SKM-1 (cell line): ENCODE measurements around the gene GLB1L2.

Experiments used
- DNase-seq: peaks from one replicate; lab custom pipeline; 2025; ENCODE audit not compliant: unreplicated experiment; lab: John Stamatoyannopoulos, UW

Gene GLB1L2

DNA sequence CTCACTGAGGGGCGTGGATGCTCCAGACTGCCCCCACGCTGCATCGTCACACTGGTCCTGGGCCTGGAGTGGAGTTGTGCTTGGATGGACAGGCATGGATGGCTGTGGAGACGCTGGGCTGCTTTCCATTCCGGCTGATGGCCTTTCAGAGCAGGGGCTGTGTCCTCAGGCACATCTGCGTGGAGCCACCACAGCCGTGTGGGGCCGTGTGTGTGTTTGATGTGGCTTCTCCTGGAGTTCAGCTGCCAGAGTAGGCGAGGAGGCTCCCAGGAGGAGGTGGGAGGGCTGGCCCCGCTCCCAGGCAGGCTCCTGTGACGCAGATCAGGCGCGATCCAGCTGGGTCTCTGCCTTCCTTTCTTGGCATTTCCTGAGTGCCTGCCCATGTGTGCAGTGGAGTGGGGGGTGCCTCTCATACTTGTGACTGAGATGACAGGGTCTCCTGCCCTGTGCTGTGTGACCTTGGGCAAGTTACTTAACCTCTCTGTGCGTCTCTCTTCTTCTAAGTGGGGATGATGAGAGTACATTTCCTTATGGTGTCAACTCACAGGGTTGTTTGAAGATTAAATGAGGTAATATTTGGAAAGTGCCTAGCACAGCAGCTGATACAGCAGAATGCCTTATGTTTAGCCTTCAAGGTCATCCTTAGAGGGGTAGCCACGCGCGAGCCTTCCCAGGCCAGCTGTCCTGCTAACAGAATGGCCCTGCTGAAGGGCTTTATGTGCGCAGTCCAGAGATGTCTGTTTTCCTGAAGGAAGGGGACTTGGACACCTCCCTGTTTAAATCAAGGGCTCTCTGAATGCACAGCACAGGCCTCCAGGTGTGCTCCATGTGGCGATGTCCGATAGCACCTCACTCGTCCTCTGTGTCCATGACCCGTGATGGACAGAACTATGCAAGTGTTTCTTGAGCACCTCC, 33.5 kb downstream of the GLB1L2 start:
- no peak for DNase-seq

DNA sequence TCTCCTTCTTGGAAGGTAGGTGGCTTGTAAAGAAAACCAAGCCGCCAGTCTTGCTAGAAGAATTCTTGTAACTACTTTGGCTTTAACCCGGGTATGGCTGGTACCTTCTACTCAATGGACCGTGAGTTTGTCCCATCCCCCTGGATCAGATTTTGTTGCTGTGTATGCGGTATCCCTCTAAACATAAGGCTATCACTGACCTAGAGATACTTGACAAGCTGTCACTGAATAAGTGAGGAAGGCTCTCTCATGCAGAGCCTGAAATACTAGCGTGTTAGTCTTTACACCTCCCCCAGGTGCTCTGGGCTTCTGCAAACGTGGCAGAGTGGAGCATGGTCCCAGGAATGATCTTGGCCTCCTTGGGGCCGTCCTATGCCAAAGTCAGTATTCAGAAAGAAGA, 34.5 kb downstream of the GLB1L2 start:
- DNase-seq, result no peak

DNA sequence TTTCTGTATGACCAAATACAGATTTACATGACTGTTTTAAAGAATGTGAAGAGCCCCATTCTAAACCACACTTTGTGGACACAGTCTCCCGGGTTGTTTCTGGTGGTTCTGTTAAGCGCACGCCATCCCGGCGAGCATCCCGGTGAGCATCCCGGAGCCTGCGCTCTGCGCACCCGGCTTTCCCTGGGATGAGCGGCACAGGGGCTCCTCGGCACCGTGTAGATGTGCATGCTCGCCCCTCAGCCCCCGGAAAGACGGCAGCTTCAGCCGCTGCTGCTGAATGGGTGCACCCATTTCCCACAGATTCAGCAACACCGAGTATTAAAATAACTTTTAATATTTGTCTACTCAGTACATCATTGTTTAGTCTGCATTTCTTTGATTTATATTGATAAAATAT, 36.0 kb downstream of the GLB1L2 start:
- DNase-seq, result no peak

DNA sequence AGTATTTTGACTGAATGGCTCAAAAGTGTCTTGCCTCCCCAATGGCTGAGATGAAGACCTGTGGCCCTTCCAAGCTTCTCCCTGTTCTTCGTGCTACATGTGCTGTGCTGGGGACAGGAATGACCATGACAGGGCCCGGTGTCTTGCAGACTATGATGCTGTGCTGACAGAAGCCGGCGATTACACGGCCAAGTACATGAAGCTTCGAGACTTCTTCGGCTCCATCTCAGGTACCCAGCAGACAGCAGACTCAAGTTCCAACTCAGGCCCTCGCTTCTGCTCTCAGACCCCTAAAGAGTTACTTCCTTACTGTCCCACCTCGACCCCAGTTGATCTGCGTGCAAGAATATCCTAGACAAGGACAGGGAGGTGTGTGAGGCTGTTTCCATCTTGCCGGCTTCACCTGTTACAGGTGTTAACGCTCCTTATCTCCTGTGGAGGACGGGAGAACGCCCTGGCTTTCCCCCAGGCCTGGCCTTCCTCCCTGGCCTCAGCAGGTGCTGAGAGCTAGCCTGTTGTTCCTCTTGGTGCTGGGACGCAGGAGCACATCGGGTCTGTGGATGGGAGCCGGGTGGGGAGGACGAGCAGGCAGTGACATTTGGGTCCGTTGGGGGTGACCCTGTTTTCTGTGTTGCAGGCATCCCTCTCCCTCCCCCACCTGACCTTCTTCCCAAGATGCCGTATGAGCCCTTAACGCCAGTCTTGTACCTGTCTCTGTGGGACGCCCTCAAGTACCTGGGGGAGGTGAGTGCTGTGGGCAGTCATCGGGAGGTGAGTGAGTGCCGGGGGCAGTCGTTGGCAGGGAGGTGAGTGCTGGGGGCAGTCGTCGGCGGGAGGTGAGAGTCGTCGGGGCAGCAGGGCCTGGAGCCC, 38.1 kb downstream of the GLB1L2 start:
- DNase-seq, result no peak

DNA sequence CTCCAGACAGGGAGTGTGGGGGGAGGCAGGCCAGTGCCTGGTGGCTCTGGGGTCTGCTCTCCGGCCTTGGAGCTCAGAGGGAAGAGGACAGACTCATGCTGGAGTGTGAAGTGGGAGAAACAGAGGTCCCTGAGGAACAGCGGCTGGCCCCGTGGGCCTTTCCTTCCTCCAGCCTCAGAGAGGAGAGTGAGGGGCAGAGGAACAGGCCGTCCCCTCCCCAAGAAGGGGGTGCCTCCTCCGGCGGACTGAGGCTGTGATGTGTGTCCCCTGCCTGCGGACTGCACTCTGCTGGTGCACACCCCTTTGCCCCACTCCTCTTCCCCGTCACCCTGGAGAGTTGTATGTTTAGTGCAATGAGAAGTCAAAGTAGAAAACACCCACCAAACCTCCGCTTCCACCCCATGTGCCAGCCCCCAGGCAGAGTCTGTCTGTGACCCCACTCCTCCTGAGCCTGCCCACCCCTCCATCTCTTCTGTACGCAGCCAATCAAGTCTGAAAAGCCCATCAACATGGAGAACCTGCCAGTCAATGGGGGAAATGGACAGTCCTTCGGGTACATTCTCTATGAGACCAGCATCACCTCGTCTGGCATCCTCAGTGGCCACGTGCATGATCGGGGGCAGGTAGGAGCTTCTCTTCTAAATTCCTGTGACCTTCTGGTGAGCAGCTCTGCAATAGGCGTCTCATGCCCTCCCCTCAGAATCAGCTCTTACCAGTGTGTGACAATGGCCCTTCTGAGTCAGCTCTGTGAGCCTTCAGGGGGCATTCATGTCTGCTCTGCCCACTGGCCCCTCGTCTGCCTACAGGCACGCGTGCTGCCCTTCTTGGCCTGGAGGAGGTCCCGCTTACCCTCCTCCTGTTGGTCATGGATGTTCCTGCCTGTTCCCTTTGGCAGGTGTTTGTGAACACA, 39.0 kb downstream of the GLB1L2 start:
- DNase-seq, result no peak

DNA sequence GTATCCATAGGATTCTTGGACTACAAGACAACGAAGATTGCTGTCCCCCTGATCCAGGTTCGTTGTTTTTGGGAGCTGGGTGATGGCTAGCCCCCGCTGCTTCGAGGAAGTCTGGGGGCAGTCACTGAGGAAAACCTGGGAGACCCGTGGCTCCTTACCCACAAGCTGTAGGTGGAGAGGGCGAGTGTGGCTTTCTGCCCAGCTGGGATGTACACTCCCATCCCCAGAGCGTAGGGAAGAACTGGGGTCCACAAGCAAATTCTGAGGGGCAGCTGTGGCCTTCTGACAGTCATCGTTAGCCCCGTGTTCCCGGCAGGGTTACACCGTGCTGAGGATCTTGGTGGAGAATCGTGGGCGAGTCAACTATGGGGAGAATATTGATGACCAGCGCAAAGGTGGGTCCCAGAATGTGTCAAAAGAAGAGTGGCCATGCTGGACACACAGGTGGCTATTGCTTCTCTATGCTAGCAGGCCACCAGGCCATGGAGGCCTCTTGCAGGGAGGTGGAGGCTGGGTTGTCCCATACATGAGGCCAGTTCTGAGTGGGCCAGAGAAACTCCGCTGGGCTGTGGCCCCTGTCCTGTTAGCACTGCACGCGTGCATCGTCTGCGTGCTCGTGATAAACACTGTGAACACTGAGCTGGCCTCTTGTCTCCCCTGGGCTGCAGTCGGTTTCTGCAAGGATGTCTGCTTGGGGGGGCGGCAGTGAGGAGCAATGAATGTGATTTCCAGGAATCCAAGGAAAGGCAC, 39.8 kb downstream of the GLB1L2 start:
- DNase-seq, result no peak

DNA sequence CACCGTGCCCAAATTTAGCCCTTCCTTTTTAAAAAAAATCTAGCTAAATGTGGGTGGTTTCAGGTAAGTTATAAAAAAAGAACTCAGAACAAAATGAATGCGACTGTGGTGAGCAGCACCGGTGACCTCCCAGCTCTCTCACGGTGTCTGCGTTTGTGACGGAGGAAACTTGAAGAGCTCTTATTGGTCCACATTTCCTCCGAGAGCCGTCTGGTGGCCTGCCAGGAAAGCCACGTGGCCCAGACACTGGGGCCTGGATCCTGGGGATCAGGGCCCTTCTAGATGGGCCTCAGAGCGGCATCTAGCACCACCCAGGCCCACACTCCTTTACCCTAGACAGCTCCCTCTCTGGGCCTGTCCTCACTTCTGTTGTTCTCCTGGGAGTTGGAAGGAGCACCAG, 40.7 kb downstream of the GLB1L2 start:
- DNase-seq, result no peak

DNA sequence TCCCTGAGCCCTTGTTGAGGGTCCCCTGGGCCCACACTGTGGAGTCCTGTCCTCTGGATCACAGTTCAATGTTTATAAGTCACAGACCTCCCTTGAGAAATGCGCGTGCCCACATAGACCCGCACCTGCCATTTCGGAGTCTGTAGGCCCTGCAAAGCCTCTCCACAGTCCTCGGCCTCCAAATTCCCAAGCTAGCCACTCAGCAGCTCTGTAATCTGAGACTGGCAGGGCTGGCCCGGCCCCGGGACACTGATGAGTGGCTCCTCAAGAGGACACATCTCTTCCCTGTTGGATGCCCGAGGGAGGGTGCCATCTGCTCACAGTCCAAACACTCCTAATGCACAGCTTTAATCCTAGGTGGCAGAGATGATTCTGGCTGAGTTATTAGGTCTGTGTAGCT, 41.2 kb downstream of the GLB1L2 start:
- DNase-seq, result no peak

DNA sequence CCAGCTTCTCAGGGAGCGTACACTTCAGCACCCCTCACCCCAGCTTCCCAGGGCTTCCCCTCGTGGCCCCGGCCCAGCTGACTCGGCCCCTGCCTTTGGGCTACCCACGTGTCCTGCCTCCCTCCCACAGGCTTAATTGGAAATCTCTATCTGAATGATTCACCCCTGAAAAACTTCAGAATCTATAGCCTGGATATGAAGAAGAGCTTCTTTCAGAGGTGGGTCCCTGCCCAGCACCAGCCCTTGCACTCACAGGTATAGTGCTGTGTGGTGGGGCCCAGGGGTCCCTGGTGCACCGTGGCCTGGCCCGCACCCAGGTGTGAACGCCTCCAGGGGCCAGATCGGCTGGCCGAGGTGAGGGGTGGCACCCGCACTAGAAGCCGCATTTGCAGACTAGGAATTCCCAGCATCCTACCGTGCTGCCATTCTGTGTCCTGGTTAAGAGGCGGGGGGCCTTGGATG, 41.8 kb downstream of the GLB1L2 start:
- no peak for DNase-seq

DNA sequence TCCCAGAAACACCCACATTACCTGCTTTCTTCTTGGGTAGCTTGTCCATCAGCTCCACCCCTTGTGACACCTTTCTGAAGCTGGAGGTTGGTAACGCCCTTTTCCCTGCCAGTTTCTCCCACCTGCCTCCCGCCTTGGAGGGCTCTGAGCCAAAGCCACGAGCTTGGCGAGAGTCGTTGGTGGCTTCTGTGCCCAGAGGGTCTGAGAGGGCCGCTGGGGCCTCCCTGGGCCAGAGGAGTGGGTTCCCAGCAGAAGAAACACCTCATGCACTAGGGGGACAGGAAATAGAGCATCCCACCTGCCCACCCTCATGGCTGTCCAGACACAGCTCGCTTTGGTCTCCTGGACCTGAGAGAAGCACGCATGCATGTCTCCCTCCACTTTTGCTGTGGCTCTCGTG, 42.4 kb downstream of the GLB1L2 start:
- no peak for DNase-seq

DNA sequence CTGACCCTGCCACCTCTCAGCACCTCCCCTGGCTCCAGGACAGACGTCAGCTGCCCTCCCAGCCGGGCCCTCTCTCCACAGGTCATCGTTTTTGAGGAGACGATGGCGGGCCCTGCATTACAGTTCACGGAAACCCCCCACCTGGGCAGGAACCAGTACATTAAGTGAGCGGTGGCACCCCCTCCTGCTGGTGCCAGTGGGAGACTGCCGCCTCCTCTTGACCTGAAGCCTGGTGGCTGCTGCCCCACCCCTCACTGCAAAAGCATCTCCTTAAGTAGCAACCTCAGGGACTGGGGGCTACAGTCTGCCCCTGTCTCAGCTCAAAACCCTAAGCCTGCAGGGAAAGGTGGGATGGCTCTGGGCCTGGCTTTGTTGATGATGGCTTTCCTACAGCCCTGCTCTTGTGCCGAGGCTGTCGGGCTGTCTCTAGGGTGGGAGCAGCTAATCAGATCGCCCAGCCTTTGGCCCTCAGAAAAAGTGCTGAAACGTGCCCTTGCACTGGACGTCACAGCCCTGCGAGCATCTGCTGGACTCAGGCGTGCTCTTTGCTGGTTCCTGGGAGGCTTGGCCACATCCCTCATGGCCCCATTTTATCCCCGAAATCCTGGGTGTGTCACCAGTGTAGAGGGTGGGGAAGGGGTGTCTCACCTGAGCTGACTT, 43.2 kb downstream of the GLB1L2 start:
- DNase-seq, result no peak

DNA sequence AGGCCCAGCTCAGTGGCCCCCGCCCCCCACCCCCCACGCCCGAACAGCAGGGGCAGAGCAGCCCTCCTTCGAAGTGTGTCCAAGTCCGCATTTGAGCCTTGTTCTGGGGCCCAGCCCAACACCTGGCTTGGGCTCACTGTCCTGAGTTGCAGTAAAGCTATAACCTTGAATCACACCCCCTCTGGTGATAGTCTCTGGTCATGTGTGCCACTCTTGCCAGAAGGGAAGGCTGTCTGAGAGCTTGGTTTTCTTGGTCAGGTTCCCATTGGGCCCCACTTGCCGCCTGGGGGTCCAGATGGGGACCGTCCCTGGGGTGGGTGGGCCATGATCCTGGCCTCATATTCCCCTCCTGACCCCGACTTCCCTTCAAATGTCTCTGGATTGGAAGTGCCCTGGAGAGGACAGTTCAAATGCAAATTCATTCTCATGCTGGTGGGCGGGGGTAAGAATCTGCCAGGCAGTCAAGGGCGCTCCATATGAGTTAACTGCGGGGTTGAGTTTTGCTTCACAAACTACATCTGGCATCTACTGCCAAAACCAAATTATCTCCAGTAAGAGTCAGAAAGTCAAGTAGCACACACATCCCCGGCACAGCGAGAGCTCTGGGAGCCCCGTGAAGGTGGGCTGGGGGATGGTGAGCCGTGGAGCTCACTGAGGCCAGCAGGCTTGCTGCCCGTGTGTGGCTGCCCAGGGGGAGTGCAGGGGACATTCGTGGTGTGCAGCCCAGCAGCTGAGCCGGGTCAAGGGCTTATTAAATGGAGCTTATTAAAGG, 44.5 kb downstream of the GLB1L2 start:
- no peak for DNase-seq

DNA sequence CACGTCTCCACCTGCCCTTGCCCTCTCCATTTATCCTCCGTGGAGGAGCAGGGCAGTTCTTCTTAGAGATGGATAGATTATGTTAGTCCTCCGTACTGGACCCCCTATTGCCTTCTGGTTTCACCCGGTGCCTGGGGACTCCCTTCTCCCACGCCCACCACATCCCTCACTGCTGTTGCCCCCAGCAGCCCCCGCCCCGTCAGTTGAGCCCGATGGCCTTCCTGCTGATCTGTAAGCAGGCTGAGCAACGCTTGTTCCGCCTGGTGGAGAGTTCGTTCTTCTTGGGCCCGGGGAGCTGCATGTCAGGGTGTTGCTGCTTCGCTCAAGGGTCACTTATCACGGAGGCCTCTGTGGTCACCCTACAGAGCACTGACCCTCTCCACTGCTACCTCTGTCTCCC, 46.1 kb downstream of the GLB1L2 start:
- DNase-seq, result no peak

DNA sequence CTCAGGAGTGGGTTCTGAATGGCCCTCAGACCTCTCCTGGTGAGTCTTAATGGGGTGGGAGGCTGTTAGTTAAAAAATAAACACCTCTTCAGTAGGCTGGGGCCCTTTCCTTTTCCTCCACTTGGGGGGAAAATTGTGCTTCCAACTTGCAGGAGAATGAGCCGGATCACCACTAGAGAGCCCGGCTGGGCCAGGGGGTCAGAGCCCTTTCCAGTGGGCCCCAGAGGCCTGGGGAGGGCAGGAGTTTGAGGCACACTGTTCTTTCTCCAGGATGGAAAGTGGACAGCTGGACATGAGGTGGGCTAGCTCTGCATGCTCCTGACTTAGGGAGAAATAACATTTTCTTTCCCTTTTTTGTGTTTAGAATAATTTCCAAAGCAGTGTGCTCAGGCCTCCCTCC, 47.5 kb downstream of the GLB1L2 start:
- DNase-seq, result no peak

DNA sequence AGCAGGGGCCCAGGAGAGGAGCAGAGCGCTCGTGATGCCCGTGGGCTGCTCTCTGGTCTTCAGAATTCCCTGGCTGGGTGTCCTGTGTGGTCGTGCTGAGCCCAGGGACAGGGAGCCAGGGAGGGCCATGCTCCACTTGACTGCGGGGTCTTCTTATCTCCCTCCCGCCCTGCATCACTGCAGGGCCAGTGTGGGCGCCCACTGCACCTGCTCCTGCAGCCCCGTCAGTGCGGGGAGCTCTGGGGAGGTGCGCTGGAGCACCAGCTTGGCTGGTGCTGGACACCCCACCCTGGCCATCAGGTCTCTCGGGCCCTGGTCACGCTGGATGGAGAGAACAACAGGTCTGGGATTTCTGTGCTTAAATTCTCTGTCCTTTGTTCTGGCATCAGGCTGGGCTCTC, 48.4 kb downstream of the GLB1L2 start:
- no peak for DNase-seq

DNA sequence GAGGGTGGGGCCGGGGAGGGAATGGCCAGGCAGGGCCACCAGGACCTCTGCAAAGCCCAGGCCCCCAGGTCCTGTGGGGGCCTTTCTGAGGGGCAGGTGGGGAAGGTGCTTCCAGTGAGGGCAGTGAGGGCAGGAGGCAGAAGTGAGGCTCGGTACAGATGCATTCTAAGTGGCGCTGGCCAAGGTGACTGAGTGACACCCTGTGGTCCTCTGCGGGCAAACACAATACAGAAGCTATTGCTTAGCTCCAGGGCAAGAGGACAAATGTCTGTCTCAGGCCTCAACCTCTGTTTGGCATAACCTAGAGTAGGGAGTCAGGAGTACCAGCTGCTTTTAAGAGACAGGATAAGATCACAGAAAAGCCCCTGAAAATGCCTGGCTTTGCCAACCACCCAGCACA, 49.0 kb downstream of the GLB1L2 start:
- no peak for DNase-seq

DNA sequence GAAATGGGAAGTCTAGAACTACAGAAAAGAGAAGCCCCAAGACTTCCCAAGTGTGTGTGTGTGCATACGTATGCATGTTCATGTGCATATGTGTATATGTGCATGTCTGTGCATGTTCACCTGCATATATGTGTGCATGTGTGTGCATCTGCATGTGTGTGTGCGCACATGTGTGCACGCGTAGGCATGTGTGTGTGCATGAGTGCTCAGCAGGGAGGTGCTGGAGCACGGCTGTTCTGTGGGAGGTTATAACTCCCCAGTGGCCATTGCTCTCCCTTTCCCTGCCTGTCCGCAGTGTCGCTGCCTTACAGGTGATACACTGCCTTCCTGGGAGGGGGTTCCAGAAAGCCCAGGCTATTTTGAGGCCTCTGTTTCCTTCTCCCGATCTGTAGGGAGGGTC, 50.5 kb downstream of the GLB1L2 start:
- DNase-seq, result no peak

DNA sequence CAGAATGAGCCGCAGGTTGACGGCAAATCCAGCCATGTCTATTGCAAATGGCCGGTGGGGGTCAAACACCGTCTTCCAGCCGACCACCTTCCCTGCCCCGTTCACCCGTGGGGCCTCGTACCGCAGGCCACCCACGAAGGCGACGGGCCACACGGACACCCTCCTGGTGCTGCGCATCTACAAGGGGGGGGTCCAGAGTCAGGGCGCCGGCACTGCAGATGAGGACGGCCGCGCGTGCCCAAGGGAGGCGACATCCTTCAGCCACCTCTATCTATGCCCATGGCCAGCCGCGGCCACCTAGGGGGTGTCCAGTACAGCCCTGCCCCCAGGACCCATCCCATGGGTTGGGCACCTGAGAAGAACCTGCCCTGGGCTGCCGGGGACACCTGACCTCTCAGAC, 51.0 kb downstream of the GLB1L2 start:
- DNase-seq, result no peak

DNA sequence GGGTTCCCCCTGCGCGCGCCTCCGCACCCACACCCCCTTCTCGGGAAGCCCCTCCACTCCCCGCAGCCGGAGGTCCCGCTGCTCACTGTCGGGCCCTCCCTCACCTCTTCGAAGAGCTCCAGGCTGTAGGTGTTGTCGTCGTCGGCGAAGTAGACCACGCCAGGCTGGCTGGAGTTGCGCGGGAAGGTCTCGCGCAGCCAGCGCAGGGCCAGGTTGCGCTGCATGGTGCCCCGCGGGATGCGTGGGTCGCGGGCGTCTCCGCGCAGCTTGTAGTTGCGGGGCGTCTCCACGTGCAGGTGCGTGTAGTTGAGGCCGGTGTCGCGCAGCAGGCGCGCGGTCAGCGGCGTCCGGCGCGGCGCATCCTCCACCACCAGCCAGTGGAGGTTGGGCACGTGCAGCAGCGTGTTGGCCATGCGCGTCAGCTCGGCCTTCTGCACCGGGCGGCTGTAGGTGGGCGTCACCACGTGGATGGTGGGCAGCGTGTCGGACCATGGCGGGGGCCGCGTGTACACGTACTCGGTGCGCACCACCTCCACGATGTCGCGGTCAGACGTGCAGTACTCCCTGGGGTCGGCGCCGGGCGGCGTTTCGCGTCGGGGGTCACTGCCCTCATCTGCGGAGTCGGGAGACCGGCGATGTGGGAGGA, 51.9 kb downstream of the GLB1L2 start:
- DNase-seq, result no peak
